ENCODE measurements around the gene CAPN2.

GRCh38 chr1:223703668-223704013 lies 8.7 kb upstream of the CAPN2 start:
- no peak for TF ChIP-seq TAF1 (IDR thresholded peaks at IDR 0.05; ENCODE audit: low read depth)
- no peak for TF ChIP-seq CREB1 (IDR thresholded peaks at IDR 0.05; ENCODE audit: low read depth)
- TF ChIP-seq YY1 (IDR thresholded peaks at IDR 0.05; ENCODE audit: low read depth) = no peak
- TF ChIP-seq EP300 (IDR thresholded peaks at IDR 0.05; ENCODE audit: borderline replicate concordance) = no peak
- TF ChIP-seq EGR1 (IDR thresholded peaks at IDR 0.05) = no peak
- no peak for TF ChIP-seq FOXM1 (IDR thresholded peaks at IDR 0.05; ENCODE audit: borderline replicate concordance, low read depth)
- TF ChIP-seq, protein P1, sequence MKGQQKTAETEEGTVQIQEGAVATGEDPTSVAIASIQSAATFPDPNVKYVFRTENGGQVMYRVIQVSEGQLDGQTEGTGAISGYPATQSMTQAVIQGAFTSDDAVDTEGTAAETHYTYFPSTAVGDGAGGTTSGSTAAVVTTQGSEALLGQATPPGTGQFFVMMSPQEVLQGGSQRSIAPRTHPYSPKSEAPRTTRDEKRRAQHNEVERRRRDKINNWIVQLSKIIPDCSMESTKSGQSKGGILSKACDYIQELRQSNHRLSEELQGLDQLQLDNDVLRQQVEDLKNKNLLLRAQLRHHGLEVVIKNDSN (IDR thresholded peaks at IDR 0.05) = no peak
- no peak for TF ChIP-seq RAD21 (IDR thresholded peaks at IDR 0.05; ENCODE audit: low read depth)
- no peak for TF ChIP-seq MAX (IDR thresholded peaks at IDR 0.05)
- no peak for TF ChIP-seq REST (IDR thresholded peaks at IDR 0.05; ENCODE audit: low read depth)

All from Ishikawa (cell line).